Ovary (tissue), 3 donors: ENCODE results near the gene MYOZ3.

ENCODE experiments used
- CTCF ChIP-seq, 3 donors: fragments of 450-650 bp in 2 of 3; fragments of 200-600 bp in 1 of 3; IDR thresholded peaks; one replicate each; pipeline versions ENCODE4 v1.5.1 to v1.8.0; 2016 to 2022; ENCODE audit warnings: antibody characterized with exemption in 3 of 3, mild to moderate bottlenecking in 1 of 3
- POLR2A ChIP-seq: fragments of 450-650 bp; IDR thresholded peaks from one replicate; pipeline ENCODE4 v1.6.1; 2017; ENCODE audit warnings: antibody characterized with exemption, mild to moderate bottlenecking, moderate library complexity
- donor health status: DM: no; HTN: no; CAD: no.

DNA sequence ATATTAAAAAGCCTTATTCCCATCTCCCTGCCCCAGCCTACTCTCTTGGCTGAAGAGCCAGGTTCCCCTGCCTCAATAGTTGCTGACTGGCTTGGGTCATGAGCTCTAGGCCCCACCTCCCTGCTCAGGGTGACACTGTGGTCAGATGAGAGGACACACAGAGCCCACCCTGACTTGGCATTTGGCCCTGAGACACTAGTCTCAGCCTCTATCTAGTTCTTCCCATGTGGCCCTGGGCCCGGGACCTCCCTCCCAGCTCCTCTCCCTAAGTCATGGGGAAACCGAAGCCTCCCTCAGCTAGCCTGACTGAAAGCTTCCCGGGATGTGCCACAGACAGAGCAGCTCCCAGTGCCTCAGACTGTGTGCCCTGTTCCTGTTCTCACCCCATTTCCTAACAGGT is 5.8 kb upstream of the MYOZ3 start:
- no peak for TF ChIP-seq CTCF (IDR thresholded peaks at IDR 0.05)
- no peak for TF ChIP-seq POLR2A
